Mucosa of rectum (tissue), 2 donors: ENCODE data around the gene ZNF518A.
"Not testable (repeated sequence)": the region's sequence is repeated elsewhere in the genome, so short reads cannot be mapped to it uniquely, and the experiment has no call there.

Experiments
- H3K27ac ChIP-seq, 2 donors: one replicate each; pipeline ENCODE4 v1.7.0; 2013; ENCODE audit warnings: inconsistent platforms in 2 of 2, low read depth in 2 of 2, low read length in 2 of 2
- H3K27me3 ChIP-seq, 2 donors: one replicate each; pipeline ENCODE4 v1.7.0; 2013; ENCODE audit warnings: low read length in 2 of 2; ENCODE audit not compliant: control insufficient read depth in 2 of 2, insufficient read depth in 2 of 2
- H3K36me3 ChIP-seq, 2 donors: one replicate each; pipeline ENCODE4 v1.7.0; 2013; ENCODE audit warnings: low read length in 2 of 2; ENCODE audit not compliant: control insufficient read depth in 2 of 2, insufficient read depth in 2 of 2
- H3K4me1 ChIP-seq, 2 donors: one replicate each; pipeline ENCODE4 v1.7.0; 2013; ENCODE audit warnings: low read length in 2 of 2, mild to moderate bottlenecking in 1 of 2; ENCODE audit not compliant: control insufficient read depth in 2 of 2, insufficient read depth in 2 of 2
- H3K4me3 ChIP-seq, 2 donors: one replicate each; pipeline ENCODE4 v1.7.0; 2013; ENCODE audit warnings: low read length in 2 of 2
- H3K9ac ChIP-seq, 2 donors: one replicate each; pipeline ENCODE4 v1.7.0; 2013; ENCODE audit warnings: low read length in 2 of 2, low read depth in 1 of 2, mild to moderate bottlenecking in 1 of 2
- H3K9me3 ChIP-seq, 2 donors: one replicate each; pipeline ENCODE4 v1.7.0; 2013; ENCODE audit warnings: low read length in 2 of 2; ENCODE audit not compliant: control insufficient read depth in 2 of 2
- donor health status: healthy.
- donor health status: Normal muscosa, but diverticular disease.

ZNF518A gene

GRCh38 chr10:96188421-96188820 lies 58.3 kb downstream of the ZNF518A start:
- H3K4me3 ChIP-seq, result no peak overlapping the region
- no peak overlapping the region for H3K27ac ChIP-seq
- no peak overlapping the region for H3K9ac ChIP-seq
- no peaks in the 10 kb centered on the region for H3K27me3 ChIP-seq
- H3K9me3 ChIP-seq, result no peaks in the 10 kb centered on the region
- no peaks in the 10 kb centered on the region for H3K4me1 ChIP-seq
- H3K36me3 ChIP-seq, result peaks cover 3% of the 10 kb centered on the region in 2 donors

- no peak overlapping the region for H3K9ac ChIP-seq
- no peaks in the 10 kb centered on the region for H3K27me3 ChIP-seq
- H3K9me3 ChIP-seq, result no peaks in the 10 kb centered on the region
- no peak overlapping the region for H3K27ac ChIP-seq
- peaks cover 3 to 5% of the 10 kb centered on the region in 2 donors for H3K36me3 ChIP-seq
- no peaks in the 10 kb centered on the region for H3K4me1 ChIP-seq
- no peak overlapping the region for H3K4me3 ChIP-seq
Observed at GRCh38 chr10:96188916-96189315, 58.8 kb downstream of the ZNF518A start.

GRCh38 chr10:96189505-96189904 lies 59.4 kb downstream of the ZNF518A start:
- not testable (repeated sequence) for H3K27ac ChIP-seq, H3K36me3 ChIP-seq, H3K27me3 ChIP-seq, H3K4me1 ChIP-seq, H3K4me3 ChIP-seq, H3K9ac ChIP-seq, H3K9me3 ChIP-seq

GRCh38 chr10:96201525-96201924 lies 71.4 kb downstream of the ZNF518A start:
- peaks cover 34 to 41% of the 10 kb centered on the region in 2 donors for H3K36me3 ChIP-seq
- no peaks in the 10 kb centered on the region for H3K4me1 ChIP-seq
- H3K9me3 ChIP-seq, result no peaks in the 10 kb centered on the region
- H3K27ac ChIP-seq, result no peak overlapping the region
- H3K9ac ChIP-seq, result no peak overlapping the region
- H3K4me3 ChIP-seq, result no peak overlapping the region
- no peaks in the 10 kb centered on the region for H3K27me3 ChIP-seq

- H3K9ac ChIP-seq, result no peak overlapping the region
- peaks cover 41 to 51% of the 10 kb centered on the region in 2 donors for H3K36me3 ChIP-seq
- H3K27ac ChIP-seq, result no peak overlapping the region
- no peaks in the 10 kb centered on the region for H3K4me1 ChIP-seq
- H3K9me3 ChIP-seq, result no peaks in the 10 kb centered on the region
- H3K4me3 ChIP-seq, result no peak overlapping the region
- H3K27me3 ChIP-seq, result no peaks in the 10 kb centered on the region
Observed at GRCh38 chr10:96205580-96205979, 75.5 kb downstream of the ZNF518A start.

DNA sequence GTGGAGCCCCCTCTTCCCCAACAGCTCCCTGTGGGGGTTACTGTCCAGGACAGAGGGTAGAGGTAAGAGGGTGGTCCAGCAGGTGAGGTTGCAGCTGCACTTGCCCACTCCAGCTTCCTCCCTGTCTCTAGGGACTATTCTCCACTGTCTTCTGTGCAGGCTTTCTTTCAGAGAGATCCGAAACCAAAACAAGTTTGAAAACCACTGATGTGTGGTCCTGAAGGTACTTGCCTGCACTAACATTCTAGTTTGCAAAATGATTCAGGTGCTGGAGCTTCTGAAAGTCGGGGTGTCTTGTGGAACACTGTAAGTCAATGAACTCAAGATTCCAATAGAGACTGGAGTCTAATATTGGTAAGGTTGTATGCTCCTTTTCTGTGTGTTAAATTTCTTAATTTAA lies 78.2 kb downstream of the ZNF518A start:
- no peak overlapping the region for H3K27ac ChIP-seq
- H3K36me3 ChIP-seq, result peaks cover 31 to 49% of the 10 kb centered on the region in 2 donors
- no peak overlapping the region for H3K9ac ChIP-seq
- no peaks in the 10 kb centered on the region for H3K9me3 ChIP-seq
- H3K4me1 ChIP-seq, result no peaks in the 10 kb centered on the region
- H3K4me3 ChIP-seq, result no peak overlapping the region
- H3K27me3 ChIP-seq, result no peaks in the 10 kb centered on the region

DNA sequence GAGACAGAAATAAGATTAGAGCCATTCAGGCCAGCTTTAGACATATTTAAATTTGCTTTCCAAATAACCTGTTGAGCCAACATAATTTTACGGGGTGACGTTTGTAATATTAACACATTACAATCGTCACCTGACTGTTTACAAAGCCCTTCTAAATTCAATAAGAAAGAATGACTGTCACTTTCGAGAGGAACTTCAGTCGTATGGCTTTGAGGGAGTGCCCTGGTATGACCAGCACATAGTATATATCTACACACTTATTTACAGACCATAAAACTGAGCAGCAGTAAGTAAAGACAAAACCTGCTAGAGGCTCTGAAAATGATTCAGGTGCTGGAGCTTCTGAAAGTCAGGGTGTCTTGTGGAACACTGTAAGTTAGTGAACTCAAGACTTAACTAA lies 78.8 kb downstream of the ZNF518A start:
- Histone ChIP-seq H3K4me1 (no peaks in the 10 kb centered on the region), H3K9me3 (no peaks in the 10 kb centered on the region), H3K36me3 (peaks cover 30 to 52% of the 10 kb centered on the region in 2 donors), H3K9ac (no peak overlapping the region), H3K27me3 (no peaks in the 10 kb centered on the region), H3K4me3 (no peak overlapping the region), H3K27ac (no peak overlapping the region)

DNA sequence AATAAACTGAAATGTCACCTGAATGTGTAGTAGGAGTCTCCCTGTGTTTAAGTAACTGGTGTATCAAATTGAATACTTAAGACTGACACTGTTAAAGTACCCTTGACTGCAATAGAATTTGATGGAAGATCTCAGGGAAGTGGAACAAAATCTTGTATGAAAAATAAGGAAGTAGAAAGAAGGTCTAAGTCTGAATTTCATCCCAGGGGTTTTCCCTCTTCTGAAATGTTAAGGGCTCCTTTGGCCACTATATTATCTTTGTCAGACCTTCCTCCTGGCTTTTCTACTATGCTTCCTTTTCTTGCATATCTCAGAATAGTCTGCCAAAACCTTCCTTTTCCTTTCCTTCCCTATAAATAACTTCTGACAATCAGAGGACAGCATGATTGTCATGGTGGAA lies 81.7 kb downstream of the ZNF518A start:
- peaks cover 31 to 57% of the 10 kb centered on the region in 2 donors for H3K36me3 ChIP-seq
- H3K4me1 ChIP-seq, result no peaks in the 10 kb centered on the region
- no peak overlapping the region for H3K9ac ChIP-seq
- H3K27ac ChIP-seq, result no peak overlapping the region
- H3K27me3 ChIP-seq, result no peaks in the 10 kb centered on the region
- H3K9me3 ChIP-seq, result no peaks in the 10 kb centered on the region
- no peak overlapping the region for H3K4me3 ChIP-seq

GRCh38 chr10:96212911-96213310 lies 82.8 kb downstream of the ZNF518A start:
- H3K4me1 ChIP-seq, result no peaks in the 10 kb centered on the region
- H3K36me3 ChIP-seq, result peaks cover 27 to 48% of the 10 kb centered on the region in 2 donors
- H3K27ac ChIP-seq, result no peak overlapping the region
- no peaks in the 10 kb centered on the region for H3K9me3 ChIP-seq
- no peaks in the 10 kb centered on the region for H3K27me3 ChIP-seq
- no peak overlapping the region for H3K4me3 ChIP-seq
- no peak overlapping the region for H3K9ac ChIP-seq
